GM10847 (cell line): ENCODE data around the gene CRYBA1.

Source experiments
- POLR2A ChIP-seq: IDR thresholded peaks from 2 replicates; pipeline ENCODE4 v1.6.1; 2011; ENCODE audit not compliant: insufficient read length; ENCODE audit errors: extremely low read depth

CRYBA1 gene, protein sequence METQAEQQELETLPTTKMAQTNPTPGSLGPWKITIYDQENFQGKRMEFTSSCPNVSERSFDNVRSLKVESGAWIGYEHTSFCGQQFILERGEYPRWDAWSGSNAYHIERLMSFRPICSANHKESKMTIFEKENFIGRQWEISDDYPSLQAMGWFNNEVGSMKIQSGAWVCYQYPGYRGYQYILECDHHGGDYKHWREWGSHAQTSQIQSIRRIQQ

DNA sequence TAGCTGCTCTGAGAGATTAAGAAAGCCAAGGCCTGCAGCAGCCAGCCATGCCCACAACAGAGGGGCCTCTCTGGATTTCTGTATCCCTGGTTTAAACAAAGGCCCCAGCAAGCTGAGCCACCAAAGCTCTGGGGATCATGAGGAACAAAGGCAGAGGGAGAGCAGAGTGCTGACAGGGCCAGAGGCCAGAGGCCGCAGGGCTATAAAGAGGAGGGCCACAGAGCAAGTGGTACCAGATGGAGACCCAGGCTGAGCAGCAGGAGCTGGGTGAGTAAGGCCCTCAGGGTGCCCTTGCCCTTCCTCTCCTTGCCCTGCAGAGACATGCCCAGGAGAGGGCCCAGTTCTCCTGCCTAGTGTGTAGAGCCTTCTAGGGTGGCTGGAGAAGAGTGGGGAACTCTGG, at the start of gene CRYBA1:
CRYBA1 (plus strand) TSS at position 232 of the 400 bp plus-strand sequence; CDS start at position 237, 5 bp downstream.
- TF ChIP-seq POLR2A, result no peak

DNA sequence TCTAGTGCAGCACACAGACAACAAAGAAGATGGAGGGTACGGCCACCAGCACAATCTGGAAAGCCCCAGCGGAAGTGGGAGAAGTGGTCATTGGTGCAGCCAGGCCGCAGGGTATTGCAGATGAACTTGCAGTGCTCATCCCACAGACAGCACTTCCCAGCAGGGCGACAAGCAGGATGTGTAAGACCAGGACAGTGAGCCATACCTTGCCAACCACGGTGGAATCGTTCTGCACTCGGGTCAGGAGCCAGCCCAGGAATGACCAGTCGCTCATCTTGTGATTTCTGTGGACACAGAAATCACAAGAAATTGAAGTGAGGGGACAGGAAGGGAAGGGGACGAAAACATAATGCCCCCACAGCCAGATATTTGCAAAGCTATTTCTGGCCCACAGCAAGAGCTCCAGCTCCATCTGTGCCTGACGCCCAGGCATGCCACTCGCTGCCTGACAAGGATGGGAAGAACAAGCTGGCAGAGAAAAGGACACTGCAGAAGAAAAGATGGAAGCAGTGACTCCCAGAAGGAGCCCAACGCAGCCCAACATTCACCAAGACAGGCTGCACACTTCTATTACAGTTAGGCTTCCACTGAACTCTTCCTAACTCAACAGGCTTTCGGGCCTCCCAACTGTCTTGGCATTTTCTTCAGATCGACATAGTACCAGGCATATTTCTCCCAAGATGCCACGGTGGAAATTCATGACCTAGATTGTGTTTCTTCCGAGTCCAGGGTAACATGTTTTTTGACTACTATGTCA, 49.0 kb upstream of the CRYBA1 start:
- no peak for TF ChIP-seq POLR2A

DNA sequence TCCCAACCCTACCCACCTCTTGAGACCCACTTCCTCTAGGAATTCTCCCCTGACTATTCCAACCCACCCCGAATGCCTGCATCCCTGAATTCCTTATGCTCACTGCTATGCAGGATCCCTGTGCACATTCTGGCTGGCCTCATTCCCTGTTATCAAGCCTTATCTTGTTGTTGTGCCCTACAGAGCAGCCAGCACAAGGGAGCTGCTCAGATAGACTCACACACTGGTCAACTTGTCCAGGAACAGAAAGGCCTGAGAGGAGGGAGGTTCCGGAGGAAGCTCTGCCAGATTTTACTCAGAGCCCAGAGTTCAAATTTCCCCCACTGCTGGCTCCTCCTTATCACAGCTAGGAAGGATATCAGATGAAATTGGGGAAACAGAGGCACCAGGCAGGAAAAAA, 41.6 kb upstream of the CRYBA1 start:
- TF ChIP-seq POLR2A, result no peak

DNA sequence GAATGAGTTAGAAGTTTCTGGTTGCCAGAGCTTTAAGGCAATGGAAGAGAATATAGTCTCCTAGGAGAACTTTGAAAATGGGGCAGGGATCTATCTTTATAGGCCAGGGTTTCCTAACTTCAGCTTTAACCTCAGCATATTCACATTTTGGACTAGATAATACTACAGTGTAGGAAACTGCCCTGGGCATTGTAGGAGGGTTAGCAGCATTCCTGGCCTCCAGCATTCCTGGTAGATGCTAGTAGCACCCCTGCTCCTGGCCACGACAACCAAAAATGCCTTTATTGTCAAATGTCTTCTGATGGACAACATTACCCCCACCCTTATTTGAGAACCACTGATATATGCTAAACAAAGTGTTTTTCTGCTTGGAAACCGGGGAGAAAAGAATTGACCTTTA, 38.7 kb upstream of the CRYBA1 start:
- no peak for TF ChIP-seq POLR2A

DNA sequence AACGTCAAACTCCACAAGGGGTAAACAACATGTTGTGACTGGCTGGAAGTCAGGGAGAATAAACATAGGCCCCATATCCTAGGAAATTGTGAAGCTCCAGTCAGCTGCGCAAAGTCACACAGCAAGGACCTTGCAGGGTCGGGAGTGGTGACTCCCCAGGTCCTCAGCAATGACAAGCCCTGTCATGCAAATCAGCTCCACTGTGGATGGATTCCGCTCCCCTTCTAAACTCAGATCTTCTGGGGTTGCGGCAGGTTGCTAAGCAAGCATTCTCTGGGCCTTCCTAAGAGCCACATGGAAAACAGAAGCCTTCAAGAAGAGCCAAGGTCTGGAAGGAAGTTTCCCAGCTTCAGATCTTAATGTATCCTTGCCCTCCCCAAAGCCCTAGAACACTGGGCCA, 37.6 kb upstream of the CRYBA1 start:
- TF ChIP-seq POLR2A, result no peak

DNA sequence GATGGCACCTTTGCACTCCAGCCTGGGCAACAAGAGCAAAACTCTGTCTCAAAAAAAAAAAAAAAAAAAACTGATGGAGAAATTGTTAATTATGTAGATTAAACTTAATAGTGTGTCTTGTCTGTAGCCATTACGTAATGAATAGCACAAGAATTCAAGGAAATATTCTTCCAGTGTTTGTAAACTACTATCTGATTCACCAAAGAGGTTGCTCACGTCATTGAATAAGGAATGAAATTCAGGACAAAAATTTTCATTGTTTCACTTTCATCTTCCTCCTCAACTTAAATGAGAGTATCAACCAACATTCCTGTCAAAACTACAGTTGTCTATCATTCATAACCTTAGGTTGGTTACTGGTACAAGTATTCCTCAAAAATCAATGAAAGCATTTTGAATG, 35.8 kb upstream of the CRYBA1 start:
- TF ChIP-seq POLR2A, result no peak

DNA sequence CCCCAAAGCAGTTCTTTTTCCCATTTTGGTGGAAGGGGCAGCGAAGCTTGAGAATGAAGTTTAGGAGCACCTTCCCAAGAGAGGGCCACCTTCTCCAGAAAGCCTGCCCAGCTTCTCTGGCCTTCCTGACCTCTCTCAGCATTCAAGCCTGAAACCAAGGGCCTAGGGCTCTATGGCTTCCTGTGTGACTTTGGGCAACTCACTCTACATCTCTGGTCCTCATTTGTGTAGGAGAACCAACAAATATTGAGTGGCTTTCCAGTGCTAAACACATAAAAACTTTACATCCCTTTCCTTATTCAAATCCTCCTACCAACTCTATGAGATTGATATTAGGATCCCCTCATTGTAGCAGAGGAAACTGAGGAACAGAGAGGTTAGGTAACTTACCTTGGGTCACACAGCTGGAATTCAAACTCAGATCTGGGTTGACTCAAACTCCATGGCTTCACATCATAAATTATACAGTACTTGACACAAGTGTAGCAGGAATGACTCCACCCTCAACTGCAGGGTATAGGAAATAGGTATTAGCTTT, 34.5 kb upstream of the CRYBA1 start:
- TF ChIP-seq POLR2A, result no peak

DNA sequence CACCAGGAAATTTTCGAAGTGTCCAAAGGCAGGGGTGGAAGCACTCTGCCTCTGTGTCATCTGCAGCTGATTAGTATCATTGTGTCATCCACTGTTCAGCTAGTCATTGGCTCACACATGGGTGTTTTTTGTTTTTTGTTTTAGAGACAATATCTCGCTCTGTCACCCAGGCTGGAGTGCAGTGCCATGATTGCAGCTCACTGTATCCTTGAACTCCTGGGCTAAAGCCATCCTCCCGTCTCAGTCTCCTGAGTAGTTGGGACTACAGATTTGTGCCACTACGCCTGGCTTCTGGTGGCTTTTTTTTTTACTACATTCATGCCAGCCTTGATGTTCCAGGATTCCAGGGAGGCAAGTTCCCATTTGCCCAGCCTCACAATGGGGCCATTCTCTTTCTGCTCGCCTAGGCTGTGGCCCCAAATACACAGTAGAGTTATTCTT, 34.0 kb upstream of the CRYBA1 start:
- no peak for TF ChIP-seq POLR2A

DNA sequence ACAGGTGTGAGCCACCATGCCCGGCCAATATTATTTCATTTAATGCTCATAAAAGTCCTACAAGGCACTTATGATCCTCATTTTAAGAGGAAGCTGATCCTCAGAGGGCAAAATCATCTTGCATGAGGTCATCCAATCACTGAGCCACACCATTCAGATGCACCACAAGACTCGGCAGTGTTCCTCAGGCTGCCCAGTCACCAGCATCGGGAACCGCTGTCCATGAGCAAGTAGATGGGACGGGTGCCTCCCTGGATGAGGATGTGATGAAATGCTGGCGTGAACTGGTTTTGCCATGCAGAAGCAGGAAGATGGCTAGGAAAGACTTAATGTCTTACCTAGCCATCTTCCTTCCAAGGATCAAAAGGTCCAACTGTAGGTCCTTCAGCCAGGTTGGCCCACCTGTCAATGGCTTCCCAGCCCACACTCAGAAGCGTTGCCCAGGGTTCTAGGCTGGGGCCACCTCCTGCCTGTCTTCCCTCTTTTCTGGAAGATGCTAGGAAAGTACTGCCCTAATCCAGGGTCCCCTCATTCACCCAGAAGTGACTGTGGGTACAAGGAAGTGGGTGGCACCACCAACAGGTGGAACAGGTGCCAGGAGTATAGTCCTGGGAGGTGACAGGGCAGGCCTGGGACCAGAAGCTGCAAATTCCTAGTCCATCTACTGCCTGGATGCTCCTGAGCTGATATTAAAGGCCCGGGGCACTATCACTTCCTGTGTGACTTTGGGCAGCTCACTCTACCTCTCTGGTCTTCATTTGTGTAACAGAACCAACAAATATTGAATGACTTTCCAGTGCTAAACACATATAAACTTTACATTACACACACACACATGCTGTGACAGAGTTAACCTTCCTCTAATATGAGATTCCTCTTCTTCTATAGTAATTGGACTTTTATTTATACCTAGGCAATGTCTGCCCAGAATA, 32.2 kb upstream of the CRYBA1 start:
- no peak for TF ChIP-seq POLR2A

DNA sequence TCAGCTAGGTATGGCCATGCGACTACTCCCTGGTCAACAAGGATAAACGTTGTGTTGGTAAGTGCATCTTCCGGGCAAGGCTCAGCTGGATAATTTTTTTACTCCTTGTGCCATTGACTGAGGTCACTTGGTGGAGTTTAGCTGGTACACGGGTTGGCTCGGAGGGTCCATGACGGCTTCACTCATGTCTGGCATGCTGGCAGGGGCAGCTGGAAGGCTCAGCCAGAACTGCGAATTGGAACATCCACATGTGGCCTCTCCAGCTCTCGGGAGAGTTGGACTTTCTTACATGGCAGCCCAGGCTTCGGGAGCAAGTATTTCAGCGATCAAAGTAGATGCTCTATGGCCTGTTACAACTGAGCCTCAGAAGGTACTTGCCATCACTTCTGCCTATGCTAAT, 31.5 kb upstream of the CRYBA1 start:
- TF ChIP-seq POLR2A, result no peak

DNA sequence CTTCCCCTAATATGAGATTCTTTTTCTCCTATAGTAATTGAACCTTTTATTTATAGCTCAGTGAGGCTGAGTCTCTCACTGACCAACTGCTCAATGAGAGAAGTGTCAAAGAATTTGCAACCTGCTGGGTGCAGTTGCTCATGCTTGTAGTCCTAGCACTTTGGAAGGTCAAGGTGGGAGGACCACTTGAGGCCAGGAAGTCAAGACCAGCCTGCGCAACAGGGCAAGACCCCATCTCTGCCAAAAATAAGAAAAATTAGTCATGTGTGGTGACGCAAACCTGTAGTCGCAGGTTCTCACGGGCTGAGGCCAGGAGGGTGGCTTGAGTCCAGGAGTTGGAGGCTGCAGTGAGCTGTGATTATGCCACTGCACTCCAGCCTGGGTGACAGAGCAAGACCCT, 30.9 kb upstream of the CRYBA1 start:
- no peak for TF ChIP-seq POLR2A

DNA sequence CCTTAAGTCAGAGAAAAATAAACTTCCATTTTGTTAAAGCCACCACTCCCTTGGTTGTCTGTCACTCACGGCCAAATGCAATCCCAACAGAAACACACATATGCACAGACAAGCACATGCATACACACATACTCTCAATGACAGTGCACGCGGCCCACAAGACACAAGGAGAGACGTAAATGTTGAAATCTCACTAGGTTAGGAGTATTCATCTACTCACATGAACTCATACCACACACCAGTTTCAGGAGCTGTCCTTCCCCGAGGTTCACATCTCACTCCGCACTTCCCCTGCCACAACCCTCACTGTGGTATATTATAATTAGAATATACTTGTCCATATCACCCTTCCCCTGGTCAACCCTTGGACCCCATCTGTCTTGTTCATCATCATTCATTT, 30.5 kb upstream of the CRYBA1 start:
- TF ChIP-seq POLR2A, result no peak

DNA sequence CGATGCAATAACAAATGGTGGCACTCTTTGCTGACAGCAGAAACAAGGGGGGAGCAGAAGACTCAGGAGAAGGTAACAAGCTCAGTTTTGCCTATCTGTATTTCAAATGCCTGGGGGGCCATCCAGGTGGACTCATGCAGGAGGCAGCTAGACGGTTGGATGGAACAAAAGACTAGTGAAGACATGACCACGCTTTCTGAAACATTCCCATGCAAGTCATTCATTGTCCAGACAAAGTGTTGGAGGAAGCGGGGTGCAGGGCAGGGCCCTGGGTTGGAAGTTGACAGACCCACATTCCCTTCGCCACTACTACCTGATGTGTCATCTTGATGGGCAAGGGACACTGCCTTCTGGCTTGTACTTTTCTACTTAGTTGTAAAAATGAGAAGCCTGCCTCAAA, 29.8 kb upstream of the CRYBA1 start:
- TF ChIP-seq POLR2A, result no peak

DNA sequence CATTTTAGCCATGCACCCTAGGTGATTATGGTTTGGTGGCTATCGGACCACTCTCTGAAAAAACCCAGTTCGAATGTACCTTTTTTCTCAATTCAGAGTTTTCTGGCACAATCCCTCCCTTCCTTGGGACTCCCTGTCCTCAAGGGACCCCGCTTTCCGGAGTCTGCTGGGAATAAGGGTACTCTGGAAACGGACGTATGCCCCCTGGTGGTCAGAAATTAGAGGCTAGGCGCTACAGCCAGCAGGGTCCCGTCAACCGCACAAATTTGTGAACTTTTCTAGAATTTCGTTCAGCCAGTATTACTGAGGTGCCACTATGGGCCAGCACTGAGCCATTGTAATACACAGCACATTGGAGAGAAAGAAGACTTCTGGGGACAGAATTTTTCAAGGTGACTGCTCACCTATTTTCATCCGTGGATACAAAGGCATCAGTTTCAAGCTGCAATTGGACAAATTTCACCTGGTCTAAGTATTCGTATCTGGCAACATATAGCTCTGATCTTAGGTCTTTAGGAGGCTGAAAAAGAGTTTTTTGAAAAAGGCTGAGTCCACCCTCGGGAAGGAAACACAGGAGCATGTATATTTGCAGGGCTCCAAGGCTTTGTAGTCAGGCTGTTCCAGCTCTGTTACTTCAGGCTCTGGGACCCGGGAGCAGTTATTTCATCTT, 27.1 kb upstream of the CRYBA1 start:
- TF ChIP-seq POLR2A, result no peak

DNA sequence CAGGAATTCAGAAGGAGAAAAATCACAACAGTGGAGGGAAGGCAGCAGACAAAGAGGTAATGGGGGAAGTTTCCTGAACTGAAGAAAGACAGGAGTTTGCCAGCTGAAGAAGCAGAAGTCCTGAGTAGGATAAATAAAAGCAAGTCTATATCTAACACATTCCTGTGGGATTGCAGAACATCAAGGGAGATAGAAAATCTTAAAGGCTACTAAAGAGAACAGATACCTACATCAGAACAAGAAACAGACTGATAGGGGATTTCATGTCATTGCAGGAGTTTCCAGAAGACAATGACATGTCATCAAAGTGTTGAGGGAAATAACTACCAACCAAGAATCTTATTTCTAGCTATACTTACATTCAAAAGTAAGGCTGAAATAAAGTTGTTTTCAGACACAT, 21.3 kb upstream of the CRYBA1 start:
- TF ChIP-seq POLR2A, result no peak
